Ascending aorta (tissue), 2 donors: ENCODE measurements around the gene CLDN8. TPM values are rescaled to one million over a fixed set of nuclear protein-coding genes. Genes with fewer than 3 reads are reported as not detected.

ENCODE experiments used
- DNase-seq, 2 donors: peaks; one replicate each; pipeline ENCODE4 v3.0.0-alpha.2; 2019; ENCODE audit warnings: low spot score in 2 of 2
- H3K27ac ChIP-seq, 2 donors: fragments of 200-600 bp; sonication (generic); one replicate each; pipeline ENCODE4 v1.5.1; 2016 to 2017; ENCODE audit warnings: mild to moderate bottlenecking in 1 of 2
- H3K27me3 ChIP-seq: fragments of 200-600 bp; sonication (generic); one replicate; pipeline ENCODE4 v1.5.1; 2017
- H3K36me3 ChIP-seq, 2 donors: fragments of 200-600 bp; sonication (generic); one replicate each; pipeline ENCODE4 v1.5.1; 2016
- H3K4me1 ChIP-seq, 2 donors: fragments of 200-600 bp; sonication (generic); one replicate each; pipeline ENCODE4 v1.5.1; 2016 to 2017; ENCODE audit warnings: mild to moderate bottlenecking in 1 of 2
- H3K4me3 ChIP-seq, 2 donors: fragments of 200-600 bp; sonication (generic); one replicate each; pipeline ENCODE4 v1.5.1; 2016 to 2017; ENCODE audit warnings: mild to moderate bottlenecking in 1 of 2
- H3K9me3 ChIP-seq, 2 donors: fragments of 200-600 bp; sonication (generic); one replicate each; pipeline ENCODE4 v1.5.1; 2016
- CTCF ChIP-seq, 3 experiments: fragments of 200-600 bp in 2 of 3; fragments of 450-650 bp in 1 of 3; sonication (generic) in 2 of 3; IDR thresholded peaks; one replicate each; pipeline ENCODE4 v1.5.1; 2016 to 2019; ENCODE audit warnings: antibody characterized with exemption in 3 of 3, mild to moderate bottlenecking in 1 of 3, moderate library complexity in 1 of 3
- intact Hi-C: fragments of 100-400 bp; cut with DNase I; formaldehyde crosslinking; loops from one replicate; pipeline ENCODE4 v1.15.1; 2023
- total RNA-seq: library from RNA; depleted of rRNA; stranded (reverse); fragments of >200 nt; gene quantifications from one replicate; pipeline ENCODE4 v1.1.0, GENCODE V29; 2016

CLDN8 gene
- total RNA-seq, 1 donor from 2014 or later: not detected

- Histone ChIP-seq H3K4me1 (no peaks in the 10 kb centered on the region), H3K27ac (no peak overlapping the region), H3K4me3 (no peak overlapping the region), H3K27me3 (no peaks in the 10 kb centered on the region), H3K36me3 (no peaks in the 10 kb centered on the region), H3K9me3 (no peaks in the 10 kb centered on the region)
- intact Hi-C loops: no loop called here
- no peak for DNase-seq
- no peak for TF ChIP-seq CTCF (IDR thresholded peaks at IDR 0.05)
Measured at GRCh38 chr21:30227128-30227527, 11.2 kb upstream of the CLDN8 start.

GRCh38 chr21:30223596-30223995 is 7.7 kb upstream of the CLDN8 start:
- no peaks in the 10 kb centered on the region for H3K9me3 ChIP-seq
- H3K27ac ChIP-seq: no peak overlapping the region
- no peak for TF ChIP-seq CTCF (IDR thresholded peaks at IDR 0.05)
- DNase-seq: no peak
- intact Hi-C loops: no loop called here
- H3K27me3 ChIP-seq: no peaks in the 10 kb centered on the region
- H3K4me1 ChIP-seq: no peaks in the 10 kb centered on the region
- no peaks in the 10 kb centered on the region for H3K36me3 ChIP-seq
- H3K4me3 ChIP-seq: no peak overlapping the region

GRCh38 chr21:30222724-30223123 is 6.8 kb upstream of the CLDN8 start:
- H3K4me3 ChIP-seq: no peak overlapping the region
- no peak overlapping the region for H3K27ac ChIP-seq
- intact Hi-C loops: no loop called here
- H3K36me3 ChIP-seq: no peaks in the 10 kb centered on the region
- no peak for DNase-seq
- H3K9me3 ChIP-seq: no peaks in the 10 kb centered on the region
- no peaks in the 10 kb centered on the region for H3K27me3 ChIP-seq
- no peaks in the 10 kb centered on the region for H3K4me1 ChIP-seq
- no peak for TF ChIP-seq CTCF (IDR thresholded peaks at IDR 0.05)

- H3K27ac ChIP-seq: no peak overlapping the region
- no peaks in the 10 kb centered on the region for H3K4me1 ChIP-seq
- H3K36me3 ChIP-seq: no peaks in the 10 kb centered on the region
- no peaks in the 10 kb centered on the region for H3K27me3 ChIP-seq
- TF ChIP-seq CTCF (IDR thresholded peaks at IDR 0.05): no peak
- intact Hi-C loops: no loop called here
- H3K9me3 ChIP-seq: no peaks in the 10 kb centered on the region
- no peak overlapping the region for H3K4me3 ChIP-seq
- no peak for DNase-seq
Measured at GRCh38 chr21:30211071-30211470, 4.8 kb downstream of the CLDN8 start.

- no peaks in the 10 kb centered on the region for H3K4me1 ChIP-seq
- intact Hi-C loops: no loop called here
- no peaks in the 10 kb centered on the region for H3K27me3 ChIP-seq
Measured at GRCh38 chr21:30209601-30210000, 6.3 kb downstream of the CLDN8 start.

More at GRCh38 chr21:30209601-30210000, 6.3 kb downstream of the CLDN8 start:
- no peak overlapping the region for H3K27ac ChIP-seq
- DNase-seq: no peak
- no peak for TF ChIP-seq CTCF (IDR thresholded peaks at IDR 0.05)
- no peaks in the 10 kb centered on the region for H3K9me3 ChIP-seq
- H3K4me3 ChIP-seq: no peak overlapping the region
- H3K36me3 ChIP-seq: no peaks in the 10 kb centered on the region
